SK-N-SH (cell line): ENCODE data around the gene CD160.
"Not testable (repeated sequence)": the region's sequence is repeated elsewhere in the genome, so short reads cannot be mapped to it uniquely, and the experiment has no call there.

Source experiments
- CTCF ChIP-seq: fragments of 200-600 bp; sonication (generic); IDR thresholded peaks from 2 replicates; pipeline ENCODE4 v1.6.1; 2017; ENCODE audit warnings: antibody characterized with exemption, mild to moderate bottlenecking, moderate library complexity
- EP300 ChIP-seq, 2 experiments: IDR thresholded peaks; 2 replicates each; pipeline versions ENCODE4 v1.4.0 to v1.6.1; 2012; ENCODE audit warnings: borderline replicate concordance in 1 of 2, low read depth in 1 of 2, low read length in 1 of 2
- GABPA ChIP-seq: IDR thresholded peaks from 2 replicates; pipeline ENCODE4 v1.4.0; 2012; ENCODE audit warnings: low read depth, mild to moderate bottlenecking
- MAX ChIP-seq: IDR thresholded peaks from 2 replicates; pipeline ENCODE4 v1.4.0; 2012; ENCODE audit warnings: low read depth
- POLR2AphosphoS5 ChIP-seq: IDR thresholded peaks from 2 replicates; pipeline ENCODE4 v1.6.1; 2012; ENCODE audit warnings: low read depth, low read length
- TEAD4 ChIP-seq: IDR thresholded peaks from 2 replicates; pipeline ENCODE4 v1.4.0; 2012; ENCODE audit warnings: mild to moderate bottlenecking, borderline replicate concordance; ENCODE audit not compliant: insufficient read depth

- TF ChIP-seq CTCF; EP300 (IDR thresholded peaks at IDR 0.05; ENCODE audit: borderline replicate concordance in 1 of 2, low read depth in 1 of 2, low read length in 1 of 2); GABPA; POLR2AphosphoS5; MAX; TEAD4: not testable (repeated sequence)
Measured at GRCh38 chr1:145764231-145764940, 45.1 kb downstream of the CD160 start.
